HEK293T (cell line): Measurements from ENCODE around the gene TNFRSF21.

Experiments used
- ARNT ChIP-seq: fragments of 450-650 bp; IDR thresholded peaks from 2 replicates; pipeline ENCODE4 v1.6.1; 2017; ENCODE audit warnings: mild to moderate bottlenecking
- BHLHE40 ChIP-seq: fragments of 450-650 bp; IDR thresholded peaks from 2 replicates; pipeline ENCODE4 v1.6.1; 2016; ENCODE audit warnings: mild to moderate bottlenecking, moderate library complexity, borderline replicate concordance
- CTBP1 ChIP-seq: fragments of 450-650 bp; IDR thresholded peaks from 2 replicates; pipeline ENCODE4 v1.6.1; 2016; ENCODE audit warnings: borderline replicate concordance
- ELF4 ChIP-seq: fragments of 450-650 bp; IDR thresholded peaks from 2 replicates; pipeline ENCODE4 v1.6.1; 2017; ENCODE audit warnings: antibody characterized with exemption
- FOXA1 ChIP-seq: fragments of 450-650 bp; IDR thresholded peaks from 2 replicates; pipeline ENCODE4 v1.6.1; 2016; ENCODE audit warnings: mild to moderate bottlenecking
- FOXM1 ChIP-seq: fragments of 450-650 bp; IDR thresholded peaks from 2 replicates; pipeline ENCODE4 v1.6.1; 2017; ENCODE audit warnings: mild to moderate bottlenecking, borderline replicate concordance
- LEF1 ChIP-seq: fragments of 450-650 bp; IDR thresholded peaks from 2 replicates; pipeline ENCODE4 v1.6.1; 2017; ENCODE audit warnings: mild to moderate bottlenecking, borderline replicate concordance
- NFRKB ChIP-seq: fragments of 450-650 bp; IDR thresholded peaks from 2 replicates; pipeline ENCODE4 v1.6.1; 2016; ENCODE audit warnings: mild to moderate bottlenecking, moderate library complexity
- PKNOX1 ChIP-seq: fragments of 450-650 bp; IDR thresholded peaks from 2 replicates; pipeline ENCODE4 v1.6.1; 2016
- SUZ12 ChIP-seq: fragments of 450-650 bp; IDR thresholded peaks from 2 replicates; pipeline ENCODE4 v1.6.1; 2016; ENCODE audit warnings: mild to moderate bottlenecking
- ZNF384 ChIP-seq: fragments of 450-650 bp; IDR thresholded peaks from 2 replicates; pipeline ENCODE4 v1.6.1; 2016

DNA sequence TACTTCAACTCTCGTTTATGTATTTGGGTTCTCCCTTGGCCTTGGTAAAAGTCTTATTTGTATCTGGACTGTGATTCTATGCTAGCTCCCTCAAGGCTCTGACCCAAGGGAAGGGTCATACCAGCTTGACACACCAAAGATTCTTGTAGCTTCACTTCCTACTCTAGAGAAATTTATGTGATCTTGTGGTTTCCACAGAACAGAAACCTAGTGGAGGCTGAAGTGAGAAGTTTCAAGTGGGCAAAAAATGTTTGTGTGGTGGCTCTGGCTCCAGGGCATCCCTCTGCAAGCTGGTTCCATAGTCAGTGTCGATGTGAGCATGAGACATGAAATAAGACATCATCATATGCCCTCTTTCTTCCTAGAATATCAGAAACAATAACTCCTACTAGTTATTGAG lies 48.1 kb upstream of the TNFRSF21 start:
- no peak for TF ChIP-seq SUZ12
- TF ChIP-seq BHLHE40: no peak
- TF ChIP-seq FOXA1: no peak
- TF ChIP-seq LEF1: no peak
- TF ChIP-seq FOXM1: no peak
- no peak for TF ChIP-seq ELF4
- no peak for TF ChIP-seq PKNOX1
- TF ChIP-seq NFRKB: no peak
- TF ChIP-seq CTBP1: no peak
- no peak for TF ChIP-seq ARNT
- TF ChIP-seq ZNF384: no peak
